SKM-1 (cell line): ENCODE results near the gene BCAS1.

Experiments used
- DNase-seq: peaks from one replicate; lab custom pipeline; 2025; ENCODE audit not compliant: unreplicated experiment; lab: John Stamatoyannopoulos, UW

The BCAS1 gene

DNA sequence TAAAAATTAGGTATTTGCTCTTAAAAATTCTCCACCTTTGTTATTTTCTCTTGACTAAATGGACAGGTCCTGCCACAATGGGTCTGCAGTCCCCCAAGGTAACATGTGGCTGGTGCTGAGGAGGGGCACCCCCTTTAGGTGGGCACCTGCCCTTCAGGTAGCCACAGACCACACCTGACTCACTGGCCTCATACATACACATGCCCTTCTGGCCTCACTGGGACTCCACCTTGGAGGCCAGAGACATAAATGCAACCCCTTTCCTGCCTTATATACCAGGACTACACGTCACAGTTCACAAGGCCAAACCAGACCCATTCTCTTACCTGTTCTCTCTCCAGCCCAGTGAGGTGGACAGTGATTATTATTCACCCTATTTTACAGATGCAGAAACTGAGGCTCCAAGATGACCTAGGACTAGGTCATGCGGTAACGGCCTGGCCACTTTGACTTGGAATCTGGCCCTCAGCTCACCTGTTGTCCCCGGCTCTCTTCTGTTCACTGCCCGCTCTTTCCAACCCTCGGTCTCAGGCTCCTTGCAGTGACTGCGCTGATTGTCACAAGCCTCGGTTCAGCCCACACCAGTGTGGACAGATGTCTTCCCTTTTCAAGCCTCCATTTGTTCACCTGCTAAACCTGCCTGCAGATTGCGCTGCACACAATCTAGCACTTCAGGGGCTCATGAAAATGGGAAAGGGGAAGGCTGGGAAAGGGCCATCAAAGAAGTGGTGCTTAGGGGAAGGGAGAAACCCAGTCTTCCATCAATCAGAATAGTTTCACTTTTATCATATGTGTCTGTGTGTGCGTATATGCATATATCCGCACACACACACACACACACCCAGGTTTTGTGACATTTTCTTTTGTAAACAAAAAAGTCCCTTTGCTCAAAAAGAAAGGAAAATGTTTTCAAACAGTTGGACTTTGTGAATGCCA lies 121.7 kb downstream of the BCAS1 start:
- DNase-seq = no peak

DNA sequence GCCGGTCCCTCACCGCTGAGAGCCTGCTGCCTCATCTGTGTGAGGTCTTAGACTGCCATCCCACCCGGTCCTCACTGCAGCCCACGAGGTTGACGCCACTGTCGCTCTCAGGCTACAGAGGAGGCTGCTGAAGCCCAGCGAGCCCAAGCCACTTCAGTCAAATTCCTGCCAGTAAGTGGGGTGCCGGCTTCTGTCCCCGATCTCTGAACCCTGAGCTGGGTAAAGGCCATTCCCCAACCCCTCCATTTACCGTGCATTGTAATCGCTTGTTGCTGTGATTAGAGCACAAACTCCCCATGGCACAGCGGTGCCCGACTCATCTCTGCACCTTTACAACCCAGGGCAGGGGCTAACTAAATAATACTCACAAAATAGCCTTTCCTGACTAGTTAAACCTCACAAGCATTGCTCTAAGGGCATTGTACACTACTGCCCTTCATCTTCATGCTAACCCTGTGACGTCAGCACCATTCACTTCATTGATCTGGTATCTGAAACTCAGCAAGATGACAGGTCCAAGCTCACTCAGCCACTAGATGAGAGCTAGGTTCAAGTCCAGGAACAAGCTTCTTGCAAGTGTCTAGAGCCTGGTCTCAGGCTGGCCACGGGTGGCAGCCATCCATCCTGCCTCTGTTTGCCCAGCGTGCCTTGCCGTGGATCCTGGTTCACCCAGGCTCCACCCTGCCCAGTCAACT lies 122.7 kb downstream of the BCAS1 start:
- no peak for DNase-seq

DNA sequence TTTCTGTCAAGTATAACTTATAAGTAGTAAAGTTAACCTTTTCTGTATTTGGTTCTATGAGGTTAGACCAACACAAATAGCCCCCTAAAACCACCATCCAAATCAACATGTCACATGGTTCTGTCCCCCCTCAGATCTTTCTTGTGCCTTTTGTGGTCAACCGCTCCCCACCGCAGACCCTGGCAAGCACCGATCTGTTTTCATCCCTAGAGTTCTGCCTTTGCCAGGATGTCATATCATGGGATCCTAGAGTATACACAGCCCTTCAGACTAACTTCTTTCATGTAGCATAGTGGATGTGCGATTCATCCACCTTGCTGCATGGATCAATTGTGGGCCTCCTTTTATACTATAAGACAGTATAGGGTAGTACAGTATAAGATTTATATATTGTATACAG lies 124.3 kb downstream of the BCAS1 start:
- no peak for DNase-seq

DNA sequence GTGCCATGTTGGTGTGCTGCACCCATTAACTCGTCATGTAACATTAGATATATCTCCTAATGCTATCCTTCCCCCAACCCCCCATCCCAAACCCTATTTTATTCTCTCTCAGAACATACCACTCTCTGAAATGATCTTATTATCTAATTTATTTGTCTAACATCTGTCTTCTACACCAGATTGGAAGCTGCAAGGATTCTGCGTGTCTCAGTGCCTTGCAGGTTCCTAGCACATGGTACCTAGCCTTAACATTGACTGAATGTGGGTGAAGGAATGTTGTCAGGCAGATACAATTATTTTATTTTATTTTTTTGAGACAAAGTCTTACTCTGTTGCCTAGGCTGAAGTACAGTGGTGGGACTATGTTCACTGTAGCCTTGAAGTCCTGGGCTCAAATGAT lies 124.9 kb downstream of the BCAS1 start:
- DNase-seq = no peak

DNA sequence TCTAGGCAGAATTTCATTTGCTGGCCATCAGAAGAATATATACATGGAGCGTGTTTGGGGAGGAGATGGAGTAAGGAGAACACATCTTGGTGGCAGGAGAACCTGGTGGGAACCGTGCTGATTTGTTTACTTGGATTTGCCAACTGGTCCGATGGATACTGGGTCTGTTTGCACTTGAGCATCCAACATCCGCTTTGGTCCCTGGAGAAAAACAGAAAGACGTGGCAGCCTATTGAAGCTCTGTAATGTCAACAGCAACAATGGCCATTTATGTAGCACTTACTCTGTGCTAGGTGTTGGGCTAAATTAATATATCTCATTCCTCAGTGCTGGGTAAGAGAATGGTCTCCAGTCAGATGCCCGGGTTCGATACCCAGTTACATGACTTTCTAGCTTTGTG lies 125.6 kb downstream of the BCAS1 start:
- DNase-seq = no peak

DNA sequence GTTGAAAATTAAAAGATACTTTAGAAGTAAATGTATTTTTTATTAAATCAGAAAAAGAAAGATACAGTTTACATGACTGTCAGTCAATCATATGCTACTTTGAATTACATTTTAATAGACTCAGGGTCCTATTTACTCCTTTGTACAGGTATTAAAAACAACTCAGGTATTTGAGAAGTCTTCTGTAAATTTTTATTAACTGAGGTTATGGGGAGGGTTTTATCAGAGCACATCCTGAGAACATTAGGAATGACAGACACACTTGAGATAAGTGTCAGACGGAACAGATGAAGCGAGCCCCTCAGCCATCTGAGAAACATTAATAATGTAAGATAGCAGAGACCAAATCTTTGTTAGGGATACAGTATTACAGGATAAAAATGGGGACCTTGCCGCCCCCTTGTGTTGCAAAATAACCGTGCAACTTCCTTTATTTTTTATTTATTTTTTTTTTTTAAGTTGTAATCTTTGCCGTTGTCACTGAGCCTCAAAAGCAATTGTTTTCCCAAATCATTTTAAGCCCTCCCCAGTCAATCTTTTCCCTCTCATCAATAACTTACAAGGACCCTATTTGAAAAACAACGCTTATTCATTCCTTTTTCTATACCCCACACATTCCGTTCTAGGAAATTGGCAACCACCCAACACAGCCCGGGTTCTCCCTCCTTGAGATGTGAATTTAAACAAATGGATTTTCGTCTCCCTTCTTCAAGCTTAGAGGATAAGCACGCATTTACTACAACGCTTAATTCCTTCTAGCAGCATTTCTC lies 126.7 kb downstream of the BCAS1 start:
- no peak for DNase-seq

DNA sequence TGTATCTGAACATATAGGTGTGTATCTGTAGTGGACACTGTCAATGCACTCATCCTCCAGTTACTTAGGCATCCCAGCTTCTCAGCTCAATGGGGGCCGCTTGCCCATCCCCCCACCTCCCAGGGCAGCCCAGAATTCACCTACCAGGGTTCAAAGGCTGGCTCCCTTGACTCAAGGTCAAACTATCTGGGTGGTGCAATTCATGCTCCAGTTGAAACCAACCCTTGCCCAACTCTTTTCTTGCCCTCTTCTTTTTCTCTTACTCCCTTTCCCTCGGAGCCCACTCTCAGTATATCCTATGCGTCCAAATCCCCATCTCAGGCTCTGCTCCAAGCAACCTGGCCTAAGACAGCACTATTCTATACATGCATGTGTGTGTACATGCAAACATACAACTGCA lies 127.4 kb downstream of the BCAS1 start:
- no peak for DNase-seq

DNA sequence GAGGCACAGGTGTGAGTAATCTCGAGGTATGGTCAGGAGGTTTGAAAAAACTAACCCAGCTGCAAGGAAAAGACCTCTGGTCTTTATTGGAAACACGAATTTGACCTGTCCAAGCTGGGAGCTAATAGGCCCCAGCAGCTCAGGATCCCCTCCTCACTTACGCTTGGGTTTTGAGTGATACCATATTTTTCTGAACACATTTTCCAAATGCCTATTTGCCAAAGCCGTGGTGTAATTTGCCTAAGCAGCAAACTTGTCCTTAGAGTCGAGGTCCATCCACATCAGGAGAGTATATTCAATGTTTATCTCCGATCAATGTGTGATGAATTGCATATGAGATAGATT lies 128.0 kb downstream of the BCAS1 start:
- DNase-seq = no peak

DNA sequence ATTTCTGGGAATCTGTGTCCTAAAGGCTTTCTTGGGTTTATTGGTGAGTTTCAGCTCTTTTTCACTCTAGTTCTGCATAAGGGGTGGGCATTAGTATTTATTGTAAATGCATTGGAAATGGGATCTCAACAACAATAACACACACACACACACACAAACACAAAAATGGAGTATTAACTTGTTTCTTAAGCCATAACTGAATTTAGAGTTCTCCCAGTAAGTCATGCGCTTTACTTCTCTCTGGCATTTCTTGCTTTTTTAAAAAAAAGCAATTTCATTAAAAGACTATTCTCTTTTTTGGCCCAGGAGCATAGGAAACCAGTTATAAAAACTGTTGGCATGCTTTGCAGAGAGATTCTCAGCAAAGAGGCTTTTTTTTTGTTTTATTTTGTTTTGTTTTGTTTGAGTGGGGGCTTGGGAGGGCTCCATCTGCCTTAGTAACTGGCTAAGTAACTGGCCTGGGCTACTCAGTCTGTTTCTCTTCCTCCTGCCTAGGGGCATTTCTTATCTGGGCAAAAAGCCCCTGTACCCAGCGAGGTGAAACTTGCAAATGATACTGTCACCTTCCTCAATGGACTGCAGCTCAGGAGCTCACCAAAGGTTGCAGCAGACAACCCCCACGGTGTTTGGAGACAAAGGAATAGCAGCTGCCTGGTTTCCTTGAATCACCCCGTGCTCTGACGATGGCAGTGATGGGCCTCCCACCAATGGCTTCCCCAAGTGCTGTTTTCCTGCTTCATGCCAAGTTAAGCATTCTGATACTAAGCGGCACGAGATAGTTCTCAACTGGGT lies 128.5 kb downstream of the BCAS1 start:
- no peak for DNase-seq

DNA sequence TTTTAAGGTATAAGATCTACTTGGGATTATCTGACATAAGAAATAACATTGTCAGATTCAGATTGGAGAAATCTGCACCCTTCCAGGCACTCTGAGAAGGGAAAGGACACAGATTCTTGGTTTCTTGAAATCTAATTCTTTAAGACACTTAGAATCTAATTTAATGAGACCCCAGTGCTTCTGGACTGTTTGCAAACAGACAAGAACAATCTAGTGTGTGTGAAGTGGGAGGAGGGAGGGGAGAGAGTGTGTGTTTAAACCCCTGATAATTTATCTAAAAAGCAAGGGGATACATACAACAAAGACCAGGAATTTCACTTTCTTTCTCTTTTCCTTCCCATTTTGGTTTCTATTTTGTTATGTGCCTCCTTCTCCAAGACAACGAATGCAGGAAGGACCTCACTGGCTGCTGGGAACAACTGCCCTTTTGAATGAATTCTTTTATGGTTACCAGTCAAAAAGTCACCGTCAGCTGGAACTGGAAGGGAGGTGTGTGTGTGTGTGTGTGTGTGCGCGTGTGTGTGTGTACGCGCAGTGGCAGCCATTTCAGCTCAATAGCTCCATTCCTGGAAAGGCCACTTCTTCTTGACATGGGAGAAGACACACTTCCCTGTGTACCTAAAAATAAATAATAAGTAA lies 129.4 kb downstream of the BCAS1 start:
- DNase-seq = no peak

DNA sequence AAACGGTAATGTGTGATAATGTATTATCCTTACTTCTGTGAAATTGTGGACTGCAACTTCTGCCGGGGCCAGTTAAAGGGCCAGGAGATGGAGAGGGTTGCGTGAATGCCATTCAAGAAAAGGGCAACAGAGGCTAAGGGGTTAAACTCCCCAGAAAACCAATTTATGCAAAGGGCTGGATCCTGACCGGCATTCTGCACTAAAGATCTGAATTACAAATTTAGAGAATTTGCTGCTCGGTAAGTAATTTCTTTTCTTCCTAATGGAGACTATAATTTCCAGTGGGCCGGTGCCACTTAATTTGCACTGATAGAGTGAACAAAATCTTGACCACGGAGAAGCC lies 130.1 kb downstream of the BCAS1 start:
- no peak for DNase-seq

DNA sequence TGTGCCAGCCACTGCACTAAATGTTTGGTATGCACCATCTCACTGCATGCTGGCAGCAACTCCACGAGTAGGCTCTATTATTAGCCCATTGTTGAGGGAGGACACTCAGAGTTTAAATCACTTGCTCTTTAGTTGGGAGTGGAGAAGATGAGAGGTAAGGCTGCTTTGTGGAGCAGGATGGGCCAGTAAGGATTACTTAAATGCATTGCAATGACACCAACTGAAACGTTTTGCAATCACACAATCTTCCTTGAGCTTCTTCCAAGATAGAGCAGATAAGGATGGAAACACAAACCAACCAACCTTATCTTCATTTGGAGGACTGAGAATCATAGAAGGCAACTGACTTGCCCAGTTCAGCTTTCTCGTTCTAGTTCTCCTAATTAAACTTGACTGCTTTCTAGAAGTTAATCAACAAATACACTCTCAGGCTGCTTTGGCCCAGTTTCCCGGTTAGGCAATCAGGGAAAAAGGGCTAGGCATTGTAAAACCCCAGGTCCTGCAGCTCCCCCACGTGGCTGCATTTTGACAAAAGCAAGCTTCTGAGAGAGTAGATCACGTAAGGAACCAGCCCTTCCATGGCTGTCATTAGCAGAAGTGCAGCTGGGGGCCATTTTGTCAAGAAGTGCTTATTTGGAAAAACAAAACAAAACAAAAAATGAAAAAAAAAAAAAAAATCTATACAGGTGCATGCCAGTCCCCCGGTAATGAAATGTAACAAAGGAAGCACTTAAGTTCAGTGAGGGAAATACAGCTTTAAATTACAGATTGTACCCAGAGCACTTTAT lies 130.6 kb downstream of the BCAS1 start:
- DNase-seq = peak; percentile 87

DNA sequence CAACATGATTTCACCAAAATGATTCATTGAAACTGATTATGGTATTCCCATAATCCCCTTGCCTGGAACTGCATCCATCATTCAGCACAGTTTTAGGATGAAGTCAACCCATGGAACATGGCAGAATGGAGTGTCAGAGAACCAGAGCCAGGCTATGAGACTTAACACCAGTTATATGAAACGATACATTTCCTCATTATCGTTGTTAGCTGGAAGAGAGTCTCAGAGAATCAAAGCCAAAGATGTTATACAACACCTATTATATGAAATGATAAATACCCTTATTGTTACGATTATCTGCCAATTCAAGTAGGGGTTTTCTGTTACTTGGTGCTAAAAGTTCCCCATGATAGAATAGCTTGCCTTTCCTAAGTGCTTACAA lies 131.2 kb downstream of the BCAS1 start:
- no peak for DNase-seq

DNA sequence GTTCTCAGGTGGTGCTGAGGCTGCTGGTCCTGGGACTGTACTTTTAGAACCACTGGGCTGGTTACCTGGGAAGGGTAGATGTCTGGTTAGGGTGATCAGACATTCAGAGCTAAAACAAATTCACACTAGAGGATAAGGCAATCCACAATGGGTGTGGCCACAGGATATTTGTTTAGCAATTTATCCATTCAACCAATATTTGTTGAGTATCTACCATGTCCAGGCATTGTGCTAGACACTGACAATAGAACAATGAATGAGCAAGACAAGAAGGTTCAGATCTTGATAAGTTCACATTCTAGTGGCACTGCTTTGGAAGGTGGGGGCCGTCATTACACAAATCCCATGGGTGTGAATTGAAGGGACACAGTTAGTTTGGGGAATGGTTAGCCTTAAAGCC lies 131.7 kb downstream of the BCAS1 start:
- no peak for DNase-seq

DNA sequence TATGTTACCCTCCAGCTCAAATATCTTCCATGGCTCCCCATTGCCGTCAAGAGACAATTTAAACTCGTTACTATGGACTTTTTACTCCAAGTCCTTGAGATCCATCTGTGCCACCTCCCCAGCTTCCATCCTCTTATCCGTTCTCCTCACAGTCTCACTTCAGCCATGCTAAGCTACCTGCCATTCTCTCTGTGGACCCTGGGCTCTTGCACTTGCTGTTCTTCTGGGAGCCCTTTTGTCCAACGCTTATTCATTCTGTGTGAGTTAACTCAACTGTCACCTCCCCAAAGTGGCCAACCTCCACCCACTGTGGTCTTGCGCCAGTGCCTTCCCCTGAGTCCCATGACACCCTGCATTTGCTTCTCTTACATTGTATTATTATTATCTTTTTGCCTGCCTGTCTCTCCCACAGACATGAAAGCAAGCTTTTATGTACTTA lies 132.4 kb downstream of the BCAS1 start:
- DNase-seq = no peak

DNA sequence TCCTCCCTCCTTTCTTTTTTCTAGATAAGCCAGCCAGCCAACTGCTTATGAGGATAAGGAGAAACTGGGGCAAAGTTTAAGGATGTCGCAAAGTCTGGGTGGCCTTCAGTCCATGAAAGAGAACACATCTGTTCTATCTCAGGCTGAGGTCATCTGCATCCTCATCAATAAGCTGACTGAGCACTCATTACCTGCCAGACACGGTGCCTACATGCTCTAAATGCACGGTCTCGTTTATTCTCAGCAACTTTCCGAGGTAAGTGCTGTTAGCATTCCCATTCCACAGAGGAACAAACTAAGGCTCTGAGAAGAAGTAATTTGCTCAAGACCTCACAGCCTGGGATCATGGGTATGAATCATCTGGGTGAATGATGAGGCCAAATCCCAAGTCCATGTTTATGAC lies 133.1 kb downstream of the BCAS1 start:
- no peak for DNase-seq

DNA sequence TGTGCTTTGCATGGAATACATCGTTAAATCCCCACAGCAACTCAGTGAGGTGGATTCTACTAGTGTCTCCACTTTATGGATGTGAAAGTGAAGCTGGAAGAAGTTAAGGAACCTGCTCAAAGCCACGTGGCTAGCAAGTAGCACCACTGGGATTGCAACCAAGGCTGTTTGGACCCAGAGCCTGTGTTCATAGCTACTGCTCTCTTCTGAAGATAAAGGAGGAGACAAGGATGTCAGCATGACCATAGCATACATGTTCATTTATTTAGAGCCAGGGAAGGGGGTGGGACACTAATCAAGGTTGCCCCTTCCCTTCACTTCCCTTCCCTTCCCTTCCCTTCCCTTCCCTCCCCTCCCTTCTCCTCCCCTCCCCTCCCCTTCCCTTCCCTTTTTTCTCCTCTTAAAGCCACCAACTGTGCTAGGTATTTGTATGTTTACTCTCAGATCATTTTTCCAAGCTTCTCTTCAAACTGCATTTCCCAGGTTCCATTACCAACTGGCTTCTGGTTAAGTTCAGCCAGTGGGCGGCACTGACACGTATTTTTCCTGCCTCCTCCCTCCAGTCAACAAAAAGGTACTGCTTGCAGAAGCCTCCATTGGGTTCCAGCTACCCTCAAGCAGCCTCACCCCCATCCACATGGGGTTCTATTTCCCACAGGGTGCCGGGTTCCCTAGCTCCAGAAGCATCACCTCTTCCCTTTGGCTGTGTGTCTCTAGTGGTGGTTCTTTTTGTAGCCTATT lies 134.9 kb downstream of the BCAS1 start:
- DNase-seq = no peak

DNA sequence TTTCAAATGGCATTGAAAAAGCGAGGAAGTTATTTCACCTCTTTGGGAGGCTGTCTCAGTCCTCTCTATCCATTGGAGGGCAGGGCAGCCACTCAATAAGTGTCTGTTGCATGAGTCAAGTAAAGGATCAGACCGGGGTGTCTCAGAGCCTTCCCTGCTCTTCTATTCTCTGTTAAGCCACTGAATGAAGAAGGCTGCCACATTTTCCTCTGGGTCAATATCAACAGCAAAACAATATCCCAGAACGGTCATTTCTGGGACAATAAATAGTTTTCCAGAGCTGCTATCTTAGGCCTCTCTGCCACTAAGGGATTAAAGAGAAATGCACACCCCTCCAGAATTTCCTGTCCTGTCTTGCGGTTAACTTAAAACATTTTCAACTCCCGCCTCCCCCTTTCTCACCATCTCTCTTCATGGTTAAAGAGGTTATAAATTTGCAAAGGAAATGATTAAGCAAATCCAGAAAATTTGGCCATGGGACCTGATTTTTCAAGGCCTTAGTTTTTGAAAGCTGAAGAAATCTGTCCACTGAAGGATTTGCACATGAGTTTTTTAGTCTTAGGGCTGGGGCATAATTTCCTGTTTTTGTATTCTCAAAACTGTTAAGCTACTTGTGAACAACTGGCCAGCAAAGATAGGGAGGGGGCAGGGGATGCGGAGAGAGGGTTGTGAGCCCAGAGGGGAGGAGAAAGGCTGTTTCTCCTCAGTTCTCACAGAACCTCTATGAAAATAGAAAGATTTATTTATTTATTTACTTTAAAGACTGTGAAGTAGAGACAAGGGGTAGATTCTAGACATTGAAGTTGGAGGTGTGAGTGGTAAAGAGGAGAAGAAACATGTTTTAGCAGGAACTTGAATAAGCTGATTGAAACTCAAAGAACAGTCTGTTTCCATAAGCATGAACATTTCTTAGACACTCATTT lies 135.7 kb downstream of the BCAS1 start:
- peak; percentile 76 for DNase-seq
